ENCODE data around the gene SORBS2.

Gene SORBS2

GRCh38 chr4:185772391-185773093, 39.5 kb downstream of the SORBS2 start:
- no peak for DNase-seq

GRCh38 chr4:185771711-185772390, 40.1 kb downstream of the SORBS2 start:
- DNase-seq = no peak

- no peak for DNase-seq
Observed at GRCh38 chr4:185767528-185767927, 44.5 kb downstream of the SORBS2 start.

- DNase-seq = no peak
Observed at GRCh38 chr4:185764876-185765275, 47.1 kb downstream of the SORBS2 start.

- DNase-seq = no peak
Observed at GRCh38 chr4:185761352-185762235, 50.4 kb downstream of the SORBS2 start.

- no peak for DNase-seq
Observed at GRCh38 chr4:185758807-185759206, 53.2 kb downstream of the SORBS2 start.

DNA sequence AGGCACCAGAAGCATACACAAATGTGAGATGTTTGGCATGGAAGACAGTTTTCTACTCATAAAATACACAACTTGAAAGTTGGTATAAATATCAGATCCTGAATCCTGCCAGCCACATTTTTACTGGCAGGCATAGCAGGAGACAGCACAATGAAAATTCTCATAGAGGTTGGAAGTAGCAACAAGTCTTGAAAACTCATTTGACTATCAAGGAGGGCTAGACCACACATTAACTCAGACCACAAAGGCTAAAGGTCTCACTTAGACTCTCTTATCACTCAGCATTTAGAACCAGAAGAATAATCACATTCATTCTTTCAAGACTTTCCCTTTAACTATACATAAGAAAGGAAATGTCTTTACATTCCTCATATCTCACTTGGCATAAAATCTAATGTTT, 56.5 kb downstream of the SORBS2 start:
- DNase-seq = no peak

DNA sequence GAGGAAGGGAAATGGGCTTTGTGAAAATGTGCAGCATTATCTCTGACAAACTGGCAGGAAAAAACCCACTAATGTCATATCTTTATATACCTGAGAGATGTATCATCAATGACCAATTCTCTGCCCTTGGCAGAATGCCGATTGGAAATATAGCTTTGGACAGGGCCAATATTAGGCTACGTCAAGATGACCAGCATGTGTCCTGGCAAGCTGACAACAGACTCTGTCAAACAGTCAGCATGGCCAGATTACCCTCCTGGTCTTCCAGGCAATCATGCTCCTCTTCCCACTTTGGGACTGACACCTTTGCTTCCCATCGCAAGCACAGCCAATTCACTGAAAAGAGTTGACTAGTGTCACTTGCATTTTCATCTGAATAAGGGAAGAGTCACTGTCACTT, 57.0 kb downstream of the SORBS2 start:
- DNase-seq = no peak

DNA sequence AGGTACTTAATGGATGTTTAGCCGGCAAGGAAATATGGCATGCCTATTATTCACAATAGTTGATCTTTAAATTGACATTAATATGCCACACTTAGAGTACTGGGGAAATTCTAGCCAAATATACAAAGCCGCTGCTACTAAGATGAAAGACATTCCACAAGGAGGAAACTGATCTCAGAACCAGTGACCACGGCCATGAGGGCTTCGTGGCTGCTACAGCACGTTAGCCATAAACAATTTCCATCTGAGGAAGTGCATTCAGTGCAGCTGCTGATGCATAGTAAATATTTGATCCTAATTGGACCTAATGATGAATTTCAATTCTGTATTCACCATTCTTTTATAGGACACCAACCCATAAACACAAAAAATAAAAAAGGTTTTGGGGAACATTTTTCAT, 59.1 kb downstream of the SORBS2 start:
- DNase-seq = no peak

DNA sequence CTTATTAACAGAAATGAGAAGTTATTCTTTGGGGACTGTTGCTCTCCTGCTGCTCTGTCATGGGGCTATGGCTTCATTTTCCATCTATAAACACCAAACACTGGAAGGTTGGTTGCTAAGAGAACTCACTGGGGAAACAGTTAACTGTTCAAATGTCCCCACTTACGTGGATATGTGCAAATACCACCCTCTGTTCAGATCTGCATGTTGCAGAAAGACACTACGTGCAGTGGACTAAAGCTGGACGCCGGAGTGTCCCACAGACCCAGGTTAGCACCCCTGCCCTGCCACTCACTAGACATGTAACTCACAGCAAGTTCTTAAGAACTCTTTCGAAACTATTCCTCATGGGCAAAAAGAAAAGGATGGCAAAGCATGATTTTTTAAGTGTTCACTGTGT, 62.1 kb downstream of the SORBS2 start:
- DNase-seq = no peak

DNA sequence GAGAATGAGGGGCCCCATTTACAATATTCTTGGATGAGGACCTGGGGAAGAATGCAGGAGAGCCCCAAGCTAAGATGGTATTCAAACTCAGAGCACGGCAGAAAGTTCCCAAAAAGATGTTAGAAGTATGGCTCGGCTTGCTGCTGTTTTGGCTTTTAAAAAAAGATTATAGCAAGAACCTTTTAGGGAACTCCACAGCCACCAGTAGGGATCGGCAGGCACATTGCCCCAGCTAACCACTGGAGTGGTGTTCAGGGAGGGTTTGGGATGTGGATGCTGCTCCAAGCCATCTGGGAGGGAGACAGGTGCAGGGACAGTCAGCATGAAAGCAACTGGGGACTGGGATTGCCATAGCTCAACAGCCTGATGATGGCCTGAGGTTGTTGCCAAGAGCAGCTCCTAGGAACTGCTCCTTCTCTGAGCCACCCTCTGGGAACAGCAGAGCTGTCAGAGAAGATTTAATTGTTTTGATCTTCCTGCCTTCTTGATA, 63.0 kb downstream of the SORBS2 start:
- DNase-seq = no peak

GRCh38 chr4:185745891-185746290, 66.1 kb downstream of the SORBS2 start:
- no peak for DNase-seq

DNA sequence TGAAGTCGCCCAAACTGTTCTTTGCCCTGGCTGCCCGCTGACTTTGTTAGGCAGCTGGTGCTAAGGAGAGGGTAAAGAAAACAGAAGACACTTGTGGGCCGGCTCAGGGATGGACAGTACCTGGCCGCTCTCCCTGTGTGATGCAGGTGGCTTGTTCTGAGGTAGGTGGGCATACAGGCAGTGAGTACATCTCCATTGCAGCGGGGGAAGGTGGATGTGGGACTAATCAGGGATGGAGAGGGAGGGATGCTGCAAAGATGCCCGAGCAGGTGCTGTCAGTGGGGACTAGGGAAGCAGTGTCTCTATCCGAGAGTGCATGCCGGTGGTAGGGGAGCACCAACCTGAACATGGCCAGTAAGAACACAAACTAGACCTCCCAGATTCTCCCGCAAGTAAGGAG, 67.0 kb downstream of the SORBS2 start:
- no peak for DNase-seq

GRCh38 chr4:185744488-185744862, 67.5 kb downstream of the SORBS2 start:
- no peak for DNase-seq

- DNase-seq = no peak
Observed at GRCh38 chr4:185743722-185744487, 68.1 kb downstream of the SORBS2 start.

GRCh38 chr4:185742766-185743165, 69.2 kb downstream of the SORBS2 start:
- no peak for DNase-seq

- no peak for DNase-seq
Observed at GRCh38 chr4:185741795-185742194, 70.2 kb downstream of the SORBS2 start.

DNA sequence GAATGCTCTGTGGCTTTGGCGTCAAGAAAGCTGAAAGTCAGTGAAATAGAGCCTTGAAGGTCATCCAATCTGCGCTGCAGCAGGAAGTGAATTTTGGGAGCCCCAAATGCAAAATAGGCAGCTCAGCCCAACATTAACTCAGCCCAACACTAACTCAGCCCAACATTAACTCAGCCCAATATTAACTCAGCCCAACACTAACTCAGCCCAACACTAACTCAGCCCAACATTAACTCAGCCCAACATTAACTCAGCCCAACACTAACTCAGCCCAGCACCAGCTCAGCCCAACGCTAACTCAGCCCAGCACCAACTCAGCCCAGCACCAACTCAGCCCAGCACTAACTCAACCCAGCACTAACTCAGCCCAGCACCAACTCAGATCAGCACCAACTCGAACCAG, 71.5 kb downstream of the SORBS2 start:
- DNase-seq = no peak

DNA sequence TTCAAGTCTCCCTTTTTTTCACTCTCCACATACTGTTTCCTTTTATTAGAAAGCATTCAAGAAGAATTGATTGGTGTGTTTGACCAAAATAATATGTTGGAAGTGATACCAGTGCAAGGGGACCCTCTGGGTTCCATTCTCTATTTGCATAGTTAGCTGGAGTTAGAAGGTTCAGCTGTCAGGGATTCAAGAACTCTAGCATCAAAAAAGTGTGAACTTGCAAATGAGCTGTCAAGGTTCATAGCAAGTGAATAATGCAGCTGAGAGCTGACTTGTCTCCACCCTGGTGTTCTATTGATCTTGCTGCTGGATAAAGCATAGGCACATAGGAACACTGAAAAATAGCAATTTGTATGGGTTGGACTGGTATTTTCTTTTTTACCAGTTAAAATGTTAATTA, 73.2 kb downstream of the SORBS2 start:
- no peak for DNase-seq

GRCh38 chr4:185738038-185738552, 73.9 kb downstream of the SORBS2 start:
- DNase-seq = no peak

DNA sequence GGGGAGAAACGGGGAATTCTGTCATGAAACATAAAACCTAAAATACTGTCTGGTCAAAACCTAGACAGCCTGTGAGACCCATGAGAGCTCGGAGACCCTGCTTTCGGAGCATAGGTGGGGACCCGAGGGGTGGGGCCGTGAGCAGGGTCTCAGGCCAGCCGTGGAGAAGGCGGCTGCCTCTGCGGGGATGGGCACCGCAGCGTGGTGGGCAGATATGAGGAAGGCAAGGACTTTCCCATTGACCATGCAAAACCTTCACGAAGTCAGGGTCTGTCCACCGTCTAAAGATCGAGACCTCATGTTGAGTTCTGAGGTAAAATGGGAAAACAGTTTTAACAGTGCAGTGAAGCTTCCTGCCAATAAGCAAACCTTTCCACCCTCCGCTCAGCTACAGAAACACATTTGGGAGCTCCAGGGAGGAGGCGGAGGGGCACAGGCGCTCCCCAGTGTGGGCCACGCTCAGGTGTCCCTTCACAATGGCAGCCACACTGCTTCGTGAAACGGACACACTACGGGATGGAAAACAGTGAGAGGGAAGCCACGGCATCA, 74.4 kb downstream of the SORBS2 start:
- DNase-seq = no peak

- DNase-seq = no peak
Observed at GRCh38 chr4:185736882-185737281, 75.1 kb downstream of the SORBS2 start.

Data from NCI-H1436 treated with DMSO at 0.1 percent for 48 hours (cell line).